Lower lobe of right lung (tissue), 2 donors: ENCODE results near the gene BBS5. TPM values are rescaled to one million over a fixed set of nuclear protein-coding genes. Genes with fewer than 3 reads are reported as not detected.
A peak's percentile ranks its signal among the peaks of the same experiment; 100 is the strongest.
"Not testable (repeated sequence)": the region's sequence is repeated elsewhere in the genome, so short reads cannot be mapped to it uniquely, and the experiment has no call there.

Experiments used
- ATAC-seq, 2 donors: fragments of 200-7000 bp; cut with Tn5 transposase; one replicate each; pipeline ENCODE4 v1.9.1; 2020 to 2022; ENCODE audit warnings: mild to moderate bottlenecking in 2 of 2, moderate library complexity in 2 of 2
- DNase-seq: peaks from one replicate; pipeline ENCODE4 v3.0.0-alpha.2; 2020
- H3K27ac ChIP-seq: fragments of 200-600 bp; one replicate; pipeline ENCODE4 v1.8.0; 2022
- H3K27me3 ChIP-seq: fragments of 200-600 bp; one replicate; pipeline ENCODE4 v1.8.0; 2022; ENCODE audit warnings: low read depth
- H3K36me3 ChIP-seq: fragments of 200-600 bp; one replicate; pipeline ENCODE4 v1.8.0; 2022; ENCODE audit warnings: mild to moderate bottlenecking
- H3K4me1 ChIP-seq: fragments of 200-600 bp; one replicate; pipeline ENCODE4 v1.8.0; 2022
- H3K4me3 ChIP-seq: fragments of 200-600 bp; one replicate; pipeline ENCODE4 v1.8.0; 2022; ENCODE audit warnings: mild to moderate bottlenecking
- H3K9me3 ChIP-seq: fragments of 200-600 bp; one replicate; pipeline ENCODE4 v1.8.0; 2022
- intact Hi-C: fragments of 100-400 bp; cut with DNase I; formaldehyde crosslinking; loops from one replicate; pipeline ENCODE4 v1.11.0; 2022
- long read RNA-seq: library from polyadenylated mRNA; unstranded; transcript quantifications from one replicate; pipeline ENCODE4 v2.0.0, GENCODE V29; 2021
- total RNA-seq: library from RNA; stranded (reverse); fragmentation: NEBNext Ultra II Directional; extraction: Animal tissue kit (Norgen Biotek cat#: 25700); gene quantifications from one replicate; pipeline ENCODE4 v1.2.1, GENCODE V29; 2021
- TF ChIP-seq, protein P1 (sequence below): fragments of 200-600 bp; IDR thresholded peaks from one replicate; pipeline ENCODE4 v1.8.0; 2022; ENCODE audit warnings: antibody characterized with exemption, mild to moderate bottlenecking
- donor health status: DM: no; HTN: yes; CAD: no; lungs with severe emphysema.

The BBS5 gene
- 7.0 TPM for total RNA-seq
- long read RNA-seq, partial matches to known transcripts, result 11 of 11 reads
- long read RNA-seq, other reads (novel, unspliced or antisense), result 0 of 11 reads

DNA sequence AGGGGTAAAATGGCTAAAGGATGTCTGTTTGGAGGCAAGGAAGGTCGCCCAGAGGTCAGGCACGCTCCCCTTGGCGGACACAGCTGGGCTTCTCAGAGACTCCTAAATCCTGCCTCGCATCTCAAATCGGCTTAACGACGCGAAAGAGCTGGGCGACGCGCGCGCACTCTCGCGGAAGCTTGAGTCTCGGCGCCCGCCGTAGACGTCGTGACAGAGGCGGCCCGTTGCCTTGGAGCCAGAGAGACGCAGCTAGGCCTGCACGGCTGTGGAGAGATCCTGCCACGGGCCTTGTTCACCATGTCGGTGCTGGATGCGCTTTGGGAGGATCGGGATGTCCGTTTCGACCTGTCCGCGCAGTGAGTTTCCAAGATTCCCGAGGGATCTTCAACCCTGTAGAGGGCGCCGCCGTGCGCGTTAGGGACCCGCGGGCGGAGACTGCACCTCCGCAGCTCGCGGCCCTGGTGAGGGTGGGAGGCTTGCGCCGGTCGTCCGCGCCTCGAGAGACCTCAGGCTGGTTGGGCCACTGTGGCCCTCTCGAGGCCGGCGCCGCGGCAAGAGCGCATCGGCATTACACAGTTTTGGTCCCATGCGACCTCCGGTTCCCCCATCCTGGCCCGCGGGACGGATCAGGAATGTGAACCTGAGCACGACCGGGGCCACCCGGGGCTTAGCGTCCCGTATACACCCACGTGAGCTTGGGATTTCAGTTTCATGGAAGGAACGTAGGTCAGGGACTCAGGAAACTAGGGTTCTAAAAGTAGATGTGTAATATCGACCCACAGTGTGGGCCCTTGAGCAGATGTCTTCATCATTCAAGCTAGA is at the start of gene BBS5:
TSS of gene BBS5 (plus strand) at position 238 of the 822 bp plus-strand sequence. CDS start at position 298, 60 bp downstream.
- peak within 1 kb of the TSS; percentile 72 for H3K27ac ChIP-seq
- H3K27me3 ChIP-seq, result no peaks in the 10 kb centered on the region
- TF ChIP-seq, protein P1, sequence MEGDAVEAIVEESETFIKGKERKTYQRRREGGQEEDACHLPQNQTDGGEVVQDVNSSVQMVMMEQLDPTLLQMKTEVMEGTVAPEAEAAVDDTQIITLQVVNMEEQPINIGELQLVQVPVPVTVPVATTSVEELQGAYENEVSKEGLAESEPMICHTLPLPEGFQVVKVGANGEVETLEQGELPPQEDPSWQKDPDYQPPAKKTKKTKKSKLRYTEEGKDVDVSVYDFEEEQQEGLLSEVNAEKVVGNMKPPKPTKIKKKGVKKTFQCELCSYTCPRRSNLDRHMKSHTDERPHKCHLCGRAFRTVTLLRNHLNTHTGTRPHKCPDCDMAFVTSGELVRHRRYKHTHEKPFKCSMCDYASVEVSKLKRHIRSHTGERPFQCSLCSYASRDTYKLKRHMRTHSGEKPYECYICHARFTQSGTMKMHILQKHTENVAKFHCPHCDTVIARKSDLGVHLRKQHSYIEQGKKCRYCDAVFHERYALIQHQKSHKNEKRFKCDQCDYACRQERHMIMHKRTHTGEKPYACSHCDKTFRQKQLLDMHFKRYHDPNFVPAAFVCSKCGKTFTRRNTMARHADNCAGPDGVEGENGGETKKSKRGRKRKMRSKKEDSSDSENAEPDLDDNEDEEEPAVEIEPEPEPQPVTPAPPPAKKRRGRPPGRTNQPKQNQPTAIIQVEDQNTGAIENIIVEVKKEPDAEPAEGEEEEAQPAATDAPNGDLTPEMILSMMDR, result peak; percentile 47
- DNase-seq, result peak; percentile 90
- no peaks in the 10 kb centered on the region for H3K9me3 ChIP-seq
- peaks cover 8% of the 10 kb centered on the region for H3K4me1 ChIP-seq
- peaks cover 16% of the 10 kb centered on the region for H3K36me3 ChIP-seq
- intact Hi-C loops, result no loop called here
- H3K4me3 ChIP-seq, result peak within 1 kb of the TSS; percentile 76
- peak; percentile 96 to 98 for ATAC-seq

DNA sequence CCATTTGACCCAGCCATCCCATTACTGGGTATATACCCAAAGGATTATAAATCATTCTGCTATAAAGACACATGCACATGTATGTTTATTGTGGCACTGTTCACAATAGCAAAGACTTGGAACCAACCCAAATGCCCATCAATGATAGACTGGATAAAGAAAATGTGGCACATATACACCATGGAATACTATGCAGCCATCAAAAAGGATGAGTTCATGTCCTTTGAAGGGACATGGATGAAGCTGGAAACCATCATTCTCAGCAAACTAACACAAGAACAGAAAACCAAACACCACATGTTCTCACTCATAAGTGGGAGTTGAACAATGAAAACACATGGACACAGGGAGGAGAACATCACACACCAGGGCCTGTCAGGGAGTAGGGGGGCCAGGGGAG is 47.5 kb upstream of the BBS5 start:
- H3K27ac ChIP-seq, H3K9me3 ChIP-seq, intact Hi-C loops, H3K4me3 ChIP-seq, H3K27me3 ChIP-seq, DNase-seq, H3K4me1 ChIP-seq, ATAC-seq, H3K36me3 ChIP-seq: not testable (repeated sequence)

DNA sequence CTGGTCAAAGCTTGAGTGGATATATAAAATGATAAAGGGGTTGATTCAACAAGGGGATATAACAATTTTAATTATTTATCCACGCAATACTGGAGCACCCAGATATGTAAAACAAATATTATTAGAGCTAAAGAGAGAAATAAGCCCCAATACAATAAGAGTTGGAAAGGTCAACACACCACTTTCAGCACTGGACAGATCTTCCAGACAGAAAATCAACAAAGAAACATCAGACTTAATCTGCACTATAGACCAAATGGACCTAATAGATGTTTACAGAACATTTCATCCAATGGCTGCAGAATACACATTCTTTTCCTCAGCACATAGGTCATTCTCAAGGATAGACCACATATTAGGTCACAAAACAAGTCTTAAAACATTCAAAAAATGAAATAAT is 45.1 kb upstream of the BBS5 start:
- H3K27ac ChIP-seq, H3K9me3 ChIP-seq, H3K36me3 ChIP-seq, H3K4me3 ChIP-seq, H3K4me1 ChIP-seq, H3K27me3 ChIP-seq, ATAC-seq, intact Hi-C loops, DNase-seq: not testable (repeated sequence)

DNA sequence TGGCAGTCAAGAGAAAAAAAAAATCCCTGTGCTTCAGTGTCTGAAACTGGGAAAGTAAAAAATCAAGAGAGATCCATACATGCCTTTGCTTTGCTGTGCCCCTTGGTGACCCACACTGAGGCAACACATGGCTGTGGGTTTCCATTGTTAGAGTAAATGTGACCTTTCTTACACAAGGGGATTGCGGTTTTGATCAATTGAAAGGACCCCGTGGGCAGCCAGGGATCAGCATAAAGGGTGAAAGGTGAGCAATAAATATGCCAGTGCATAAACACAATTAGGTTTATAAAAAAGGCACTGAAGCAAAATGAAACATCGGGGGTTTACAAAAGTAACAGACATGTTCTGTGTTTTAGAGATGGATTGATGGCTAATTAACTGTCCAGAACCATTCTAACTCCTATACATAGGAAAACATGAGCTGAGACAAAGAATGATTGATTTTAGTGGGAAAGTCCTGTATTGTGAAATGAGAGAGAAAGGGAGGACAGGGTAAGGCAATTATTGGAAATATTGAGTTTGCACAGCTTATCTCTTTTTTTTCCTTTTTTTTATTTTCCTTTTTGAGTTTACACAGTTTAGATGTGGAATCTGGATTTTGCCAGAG is 40.7 kb upstream of the BBS5 start:
- intact Hi-C loops, result no loop called here
- ATAC-seq (no peak), DNase-seq (no peak)
- Histone ChIP-seq H3K27me3 (no peaks in the 10 kb centered on the region), H3K4me1 (no peaks in the 10 kb centered on the region), H3K9me3 (no peaks in the 10 kb centered on the region), H3K27ac (no peak overlapping the region), H3K4me3 (no peak overlapping the region), H3K36me3 (no peaks in the 10 kb centered on the region)
- TF ChIP-seq, protein P1, result no peak

DNA sequence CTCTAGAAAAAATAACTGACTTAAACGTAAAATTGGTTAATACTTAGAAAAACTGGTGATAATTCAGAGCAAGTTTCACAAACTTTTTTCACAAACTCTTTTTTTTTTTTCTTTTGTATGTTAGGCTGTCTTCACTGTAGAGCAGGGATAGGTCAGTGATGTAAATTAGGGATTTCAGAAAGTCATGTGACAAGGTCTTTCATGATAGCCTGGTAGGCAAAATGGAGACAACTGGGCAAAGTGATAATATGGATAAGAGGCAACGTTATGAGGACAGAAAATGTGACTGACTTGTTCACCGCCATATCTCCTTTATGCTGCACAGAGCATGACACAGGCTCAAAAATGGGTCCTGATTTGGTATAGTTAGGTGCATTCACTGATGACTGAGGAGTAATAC is 39.4 kb upstream of the BBS5 start:
- Histone ChIP-seq H3K4me1 (no peaks in the 10 kb centered on the region), H3K27me3 (no peaks in the 10 kb centered on the region), H3K27ac (no peak overlapping the region), H3K36me3 (no peaks in the 10 kb centered on the region), H3K9me3 (no peaks in the 10 kb centered on the region), H3K4me3 (no peak overlapping the region)
- ATAC-seq, result no peak
- DNase-seq, result no peak
- intact Hi-C loops, result no loop called here
- TF ChIP-seq, protein P1, result no peak

DNA sequence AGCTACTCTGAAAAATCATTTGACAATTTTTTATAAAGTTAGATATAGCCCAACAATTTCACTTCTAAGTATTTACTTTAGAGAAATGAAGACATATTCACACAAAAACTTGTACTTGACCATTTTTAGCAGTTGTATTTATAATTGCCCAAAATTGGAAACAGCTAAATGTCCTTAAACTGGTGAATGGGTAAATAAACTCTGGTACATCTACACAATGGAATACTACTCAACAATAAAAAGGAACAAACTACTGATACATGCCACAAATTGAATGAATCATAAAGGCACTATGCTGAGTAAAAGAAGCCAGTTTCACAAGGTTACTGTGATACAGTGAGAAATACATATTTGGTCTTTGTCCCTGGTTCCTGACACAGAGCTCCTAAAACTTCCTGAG is 32.8 kb upstream of the BBS5 start:
- ATAC-seq (no peak), DNase-seq (no peak)
- TF ChIP-seq, protein P1, result no peak
- H3K27ac ChIP-seq, result no peak overlapping the region
- no peak overlapping the region for H3K4me3 ChIP-seq
- no peaks in the 10 kb centered on the region for H3K4me1 ChIP-seq
- intact Hi-C loops, result no loop called here
- H3K9me3 ChIP-seq, result no peaks in the 10 kb centered on the region
- no peaks in the 10 kb centered on the region for H3K36me3 ChIP-seq
- no peaks in the 10 kb centered on the region for H3K27me3 ChIP-seq
